ENCODE measurements around the gene MORC1.

DNA sequence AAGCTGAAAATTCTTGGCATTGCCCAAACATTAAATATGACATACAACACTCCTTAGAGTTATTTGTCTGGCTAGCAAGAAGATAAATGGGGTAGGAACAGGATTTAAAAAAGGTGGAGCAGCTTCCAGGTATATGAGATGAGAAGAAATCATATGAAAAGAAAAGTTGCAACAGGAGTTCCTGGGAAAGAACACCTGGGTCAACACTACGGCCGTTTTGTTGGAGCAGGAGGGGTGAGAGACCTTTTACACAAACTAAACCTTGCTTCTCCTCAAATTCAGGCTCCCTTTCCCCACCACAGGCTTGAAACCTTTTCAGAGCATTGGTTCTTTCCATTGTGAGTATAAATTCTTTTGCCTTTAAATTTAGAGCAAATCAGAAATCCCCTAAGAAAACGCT is 145.5 kb downstream of the MORC1 start:
- TF ChIP-seq CTCF (IDR thresholded peaks at IDR 0.05) (no peak), POLR2A (IDR thresholded peaks at IDR 0.05) (no peak), POLR2AphosphoS5 (IDR thresholded peaks at IDR 0.05) (no peak)
